ENCODE data around the gene GTF2H4.
"Not testable (repeated sequence)": the region's sequence is repeated elsewhere in the genome, so short reads cannot be mapped to it uniquely, and the experiment has no call there.

Gene GTF2H4

DNA sequence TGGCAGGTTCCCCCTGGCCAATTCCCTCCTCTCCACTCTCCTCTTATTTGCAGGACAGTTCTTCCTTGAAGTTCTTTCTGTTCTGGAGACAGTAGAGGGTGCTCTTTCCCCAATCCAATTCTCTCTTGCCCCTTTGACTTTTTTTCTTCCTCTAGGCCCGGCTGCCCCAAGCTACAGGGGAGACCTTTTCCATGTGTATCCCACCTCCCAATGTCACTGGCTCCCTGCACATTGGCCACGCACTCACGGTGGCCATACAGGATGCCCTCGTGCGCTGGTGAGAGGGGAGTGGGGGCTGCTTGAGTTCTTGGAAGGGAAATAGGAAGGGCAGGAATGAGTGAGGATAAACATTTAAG lies 7.6 kb downstream of the GTF2H4 start:
- H3K9ac ChIP-seq (ENCODE audit: low read length): peak overlapping the region; percentile 98
- peaks cover 25% of the 10 kb centered on the region for H3K4me1 ChIP-seq (ENCODE audit: insufficient read depth, low read length)
- no peaks in the 10 kb centered on the region for H3K9me3 ChIP-seq (ENCODE audit: low read length)
- H3K27ac ChIP-seq (ENCODE audit: low read depth, low read length): peak overlapping the region; percentile 87
- no peak overlapping the region for H3K4me3 ChIP-seq (ENCODE audit: low read depth in 1 of 2, low read length in 2 of 2)
- H3K36me3 ChIP-seq (ENCODE audit: insufficient read depth, low read length): peaks cover 56% of the 10 kb centered on the region
- no peaks in the 10 kb centered on the region for H3K27me3 ChIP-seq (ENCODE audit: control insufficient read depth in 1 of 2, insufficient read depth in 2 of 2, low read length in 2 of 2)

DNA sequence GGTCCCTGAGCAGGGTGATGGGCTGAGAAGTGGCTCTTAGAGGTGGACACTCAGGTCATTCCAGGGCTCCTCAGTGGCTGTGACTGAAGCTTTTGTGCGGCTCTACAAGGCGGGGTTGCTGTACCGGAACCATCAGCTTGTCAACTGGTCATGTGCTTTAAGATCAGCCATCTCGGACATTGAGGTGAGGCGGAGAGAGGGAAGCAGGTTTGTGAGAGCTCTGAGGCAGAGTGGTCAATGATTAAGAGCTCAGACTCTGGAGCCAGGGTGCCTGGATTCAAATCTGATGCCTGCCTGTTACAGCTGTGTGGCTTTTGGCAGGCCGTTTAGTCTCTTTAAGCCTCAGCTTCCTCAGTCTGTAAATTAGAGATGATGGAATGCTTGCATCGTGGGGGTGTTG lies 9.0 kb downstream of the GTF2H4 start:
- no peak overlapping the region for H3K27ac ChIP-seq (ENCODE audit: low read depth, low read length)
- no peak overlapping the region for H3K4me3 ChIP-seq (ENCODE audit: low read depth in 1 of 2, low read length in 2 of 2)
- peaks cover 56% of the 10 kb centered on the region for H3K36me3 ChIP-seq (ENCODE audit: insufficient read depth, low read length)
- H3K4me1 ChIP-seq (ENCODE audit: insufficient read depth, low read length): peaks cover 25% of the 10 kb centered on the region
- no peaks in the 10 kb centered on the region for H3K27me3 ChIP-seq (ENCODE audit: control insufficient read depth in 1 of 2, insufficient read depth in 2 of 2, low read length in 2 of 2)
- H3K9me3 ChIP-seq (ENCODE audit: low read length): no peaks in the 10 kb centered on the region
- H3K9ac ChIP-seq (ENCODE audit: low read length): no peak overlapping the region

DNA sequence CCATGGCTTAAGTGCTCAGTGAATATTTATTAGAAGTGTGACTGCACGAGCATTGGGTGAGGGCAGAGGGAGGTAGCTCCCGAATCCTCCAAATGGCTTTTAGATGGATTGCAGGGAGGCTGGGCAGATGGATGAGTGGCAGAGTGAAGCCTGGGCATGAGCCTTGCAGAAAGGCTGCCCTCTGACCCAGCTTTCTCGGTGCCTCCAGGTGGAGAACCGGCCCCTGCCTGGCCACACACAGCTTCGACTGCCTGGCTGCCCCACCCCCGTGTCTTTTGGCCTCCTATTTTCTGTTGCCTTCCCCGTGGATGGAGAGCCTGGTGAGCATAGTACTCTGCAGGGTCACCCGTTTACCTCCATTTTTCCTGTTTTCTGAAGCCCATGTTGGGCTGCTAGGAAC lies 9.5 kb downstream of the GTF2H4 start:
- peaks cover 56% of the 10 kb centered on the region for H3K36me3 ChIP-seq (ENCODE audit: insufficient read depth, low read length)
- no peak overlapping the region for H3K9ac ChIP-seq (ENCODE audit: low read length)
- H3K27me3 ChIP-seq (ENCODE audit: control insufficient read depth in 1 of 2, insufficient read depth in 2 of 2, low read length in 2 of 2): no peaks in the 10 kb centered on the region
- H3K27ac ChIP-seq (ENCODE audit: low read depth, low read length): no peak overlapping the region
- H3K4me3 ChIP-seq (ENCODE audit: low read depth in 1 of 2, low read length in 2 of 2): no peak overlapping the region
- no peaks in the 10 kb centered on the region for H3K9me3 ChIP-seq (ENCODE audit: low read length)
- peaks cover 25% of the 10 kb centered on the region for H3K4me1 ChIP-seq (ENCODE audit: insufficient read depth, low read length)

DNA sequence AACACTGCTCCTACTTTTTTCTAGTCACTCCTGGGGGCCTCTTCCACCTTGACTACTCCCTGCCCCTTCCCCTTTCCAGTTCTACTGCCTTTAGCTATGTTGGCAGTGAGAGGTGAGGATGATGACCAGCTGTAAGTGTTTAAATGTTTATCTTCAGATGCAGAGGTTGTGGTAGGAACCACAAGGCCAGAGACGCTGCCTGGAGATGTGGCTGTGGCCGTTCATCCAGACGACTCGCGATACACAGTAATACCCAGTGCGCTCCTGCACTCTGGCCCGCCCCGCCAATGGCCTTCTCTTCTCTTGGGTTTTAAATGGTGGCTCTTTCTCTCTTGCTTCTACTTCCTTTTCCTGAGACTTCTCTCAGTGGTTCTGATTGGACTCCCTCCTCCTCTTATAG lies 10.7 kb downstream of the GTF2H4 start:
- Histone ChIP-seq H3K4me1 (ENCODE audit: insufficient read depth, low read length) (peaks cover 18% of the 10 kb centered on the region), H3K9ac (ENCODE audit: low read length) (no peak overlapping the region), H3K9me3 (ENCODE audit: low read length) (no peaks in the 10 kb centered on the region), H3K27me3 (ENCODE audit: control insufficient read depth in 1 of 2, insufficient read depth in 2 of 2, low read length in 2 of 2) (no peaks in the 10 kb centered on the region), H3K4me3 (ENCODE audit: low read depth in 1 of 2, low read length in 2 of 2) (no peak overlapping the region), H3K36me3 (ENCODE audit: insufficient read depth, low read length) (peaks cover 65% of the 10 kb centered on the region), H3K27ac (ENCODE audit: low read depth, low read length) (no peak overlapping the region)

DNA sequence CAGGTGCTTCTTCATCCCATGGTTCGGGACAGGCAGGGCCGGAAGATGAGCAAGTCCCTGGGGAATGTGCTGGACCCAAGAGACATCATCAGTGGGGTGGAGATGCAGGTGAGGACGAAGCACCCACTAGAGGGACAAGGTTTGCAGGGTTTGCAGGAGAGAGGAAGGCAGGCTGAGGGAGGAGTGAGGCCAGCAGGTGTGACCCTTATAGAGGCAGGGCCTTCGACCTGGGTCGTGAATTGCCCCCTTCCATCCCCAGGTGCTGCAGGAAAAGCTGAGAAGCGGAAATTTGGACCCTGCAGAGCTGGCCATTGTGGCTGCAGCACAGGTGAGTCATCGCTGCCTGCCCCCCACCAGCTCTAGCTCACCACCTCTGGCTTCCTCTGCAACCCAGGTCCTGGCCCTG lies 14.4 kb downstream of the GTF2H4 start:
- H3K4me3 ChIP-seq (ENCODE audit: low read depth in 1 of 2, low read length in 2 of 2): no peak overlapping the region
- H3K4me1 ChIP-seq (ENCODE audit: insufficient read depth, low read length): no peaks in the 10 kb centered on the region
- peaks cover 67% of the 10 kb centered on the region for H3K36me3 ChIP-seq (ENCODE audit: insufficient read depth, low read length)
- H3K9ac ChIP-seq (ENCODE audit: low read length): no peak overlapping the region
- no peak overlapping the region for H3K27ac ChIP-seq (ENCODE audit: low read depth, low read length)
- no peaks in the 10 kb centered on the region for H3K27me3 ChIP-seq (ENCODE audit: control insufficient read depth in 1 of 2, insufficient read depth in 2 of 2, low read length in 2 of 2)
- H3K9me3 ChIP-seq (ENCODE audit: low read length): no peaks in the 10 kb centered on the region

DNA sequence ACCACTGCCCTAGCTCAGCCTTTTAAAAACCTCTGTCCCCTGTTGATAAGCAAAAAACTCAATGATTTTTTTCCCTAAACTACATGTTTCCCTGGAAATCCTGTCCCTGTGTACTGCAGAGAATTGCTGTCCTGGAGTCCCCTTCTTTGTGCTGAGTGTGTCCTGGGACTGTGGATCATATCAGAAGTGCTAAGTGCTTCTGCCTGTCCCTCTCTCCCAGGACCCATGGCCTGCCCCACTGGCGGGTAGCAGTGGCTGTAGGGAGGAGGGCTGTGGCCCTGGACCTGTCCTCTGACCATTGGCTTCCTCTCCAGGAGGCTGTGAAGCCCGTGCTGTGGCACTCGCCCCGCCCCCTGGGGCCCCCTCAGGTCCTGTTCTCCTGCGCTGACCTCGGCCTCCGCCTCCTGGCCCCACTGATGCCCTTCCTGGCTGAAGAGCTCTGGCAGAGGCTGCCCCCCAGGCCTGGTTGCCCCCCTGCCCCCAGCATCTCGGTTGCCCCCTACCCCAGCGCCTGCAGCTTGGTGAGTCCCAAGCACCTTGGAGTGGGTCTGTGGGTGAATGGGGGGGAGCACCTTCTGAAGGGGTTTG lies 16.1 kb downstream of the GTF2H4 start:
- not testable (repeated sequence) for H3K27ac ChIP-seq (ENCODE audit: low read depth, low read length); H3K4me3 ChIP-seq (ENCODE audit: low read depth in 1 of 2, low read length in 2 of 2); H3K27me3 ChIP-seq (ENCODE audit: control insufficient read depth in 1 of 2, insufficient read depth in 2 of 2, low read length in 2 of 2); H3K9ac ChIP-seq (ENCODE audit: low read length); H3K9me3 ChIP-seq (ENCODE audit: low read length); H3K4me1 ChIP-seq (ENCODE audit: insufficient read depth, low read length)
- peaks cover 54% of the 10 kb centered on the region for H3K36me3 ChIP-seq (ENCODE audit: insufficient read depth, low read length)

DNA sequence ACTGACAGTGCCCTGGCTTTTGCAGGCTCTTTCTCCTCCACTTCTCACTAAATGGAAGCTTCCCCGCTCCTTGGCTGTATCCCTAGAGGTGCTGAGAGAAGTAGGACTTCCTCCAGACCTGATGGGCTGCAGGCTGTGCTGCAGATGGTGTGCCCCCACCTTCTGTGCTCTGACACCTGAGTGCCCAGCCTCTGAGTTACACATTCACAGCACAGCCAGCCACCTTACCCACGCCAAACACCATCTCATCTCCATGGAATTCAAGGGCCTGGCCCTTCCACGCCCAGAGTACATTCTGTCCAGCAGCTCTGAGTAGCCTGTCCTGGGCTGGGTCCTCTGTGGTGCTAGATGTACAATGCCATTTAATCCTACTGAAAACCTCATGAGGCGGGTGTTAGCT lies 18.6 kb downstream of the GTF2H4 start:
- Histone ChIP-seq H3K27ac (ENCODE audit: low read depth, low read length) (no peak overlapping the region), H3K4me3 (ENCODE audit: low read depth in 1 of 2, low read length in 2 of 2) (no peak overlapping the region), H3K9ac (ENCODE audit: low read length) (no peak overlapping the region), H3K9me3 (ENCODE audit: low read length) (no peaks in the 10 kb centered on the region), H3K27me3 (ENCODE audit: control insufficient read depth in 1 of 2, insufficient read depth in 2 of 2, low read length in 2 of 2) (no peaks in the 10 kb centered on the region), H3K36me3 (ENCODE audit: insufficient read depth, low read length) (peaks cover 31% of the 10 kb centered on the region), H3K4me1 (ENCODE audit: insufficient read depth, low read length) (no peaks in the 10 kb centered on the region)

DNA sequence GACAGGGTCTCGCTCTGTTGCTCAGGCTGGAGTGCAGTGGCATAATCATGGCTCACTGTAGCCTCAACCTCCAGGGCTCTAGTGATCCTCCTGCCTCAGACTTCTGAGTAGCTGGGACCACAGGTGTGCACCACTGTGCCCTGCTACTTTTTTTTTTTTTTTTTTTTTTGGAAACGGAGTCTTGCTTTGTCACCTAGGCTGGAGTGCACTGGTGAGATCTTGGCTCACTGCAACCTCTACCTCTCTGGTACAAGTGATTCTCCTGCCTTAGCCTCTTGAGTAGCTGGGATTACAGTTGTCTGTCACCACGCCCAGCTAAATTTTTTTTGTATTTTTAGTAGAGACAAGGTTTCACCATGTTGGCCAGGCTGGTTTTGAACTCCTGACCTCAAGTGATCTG lies 19.1 kb downstream of the GTF2H4 start:
- not testable (repeated sequence) for H3K27ac ChIP-seq (ENCODE audit: low read depth, low read length); H3K27me3 ChIP-seq (ENCODE audit: control insufficient read depth in 1 of 2, insufficient read depth in 2 of 2, low read length in 2 of 2); H3K9ac ChIP-seq (ENCODE audit: low read length); H3K4me1 ChIP-seq (ENCODE audit: insufficient read depth, low read length); H3K4me3 ChIP-seq (ENCODE audit: low read depth in 1 of 2, low read length in 2 of 2); H3K9me3 ChIP-seq (ENCODE audit: low read length)
- H3K36me3 ChIP-seq (ENCODE audit: insufficient read depth, low read length): peaks cover 27% of the 10 kb centered on the region

DNA sequence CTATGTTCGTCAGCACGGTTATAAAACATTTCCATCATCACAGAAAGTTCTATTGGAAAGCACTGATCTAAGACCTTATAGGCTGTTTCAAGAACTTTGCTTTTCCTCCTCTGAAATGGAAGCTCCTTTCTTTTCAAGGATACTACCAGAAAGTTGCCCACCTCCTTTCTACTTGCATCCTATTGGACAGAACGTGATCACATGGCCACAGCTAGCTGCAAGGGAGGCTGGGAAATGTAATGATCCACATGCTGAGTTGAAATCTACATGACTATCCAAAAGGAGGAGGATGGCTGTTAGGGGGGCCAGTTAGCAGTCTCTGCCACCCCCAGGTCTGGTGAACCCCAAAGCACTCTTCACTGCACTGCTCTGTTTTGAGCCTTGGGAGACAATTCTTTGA lies 20.7 kb downstream of the GTF2H4 start:
- no peak overlapping the region for H3K9ac ChIP-seq (ENCODE audit: low read length)
- no peak overlapping the region for H3K4me3 ChIP-seq (ENCODE audit: low read depth in 1 of 2, low read length in 2 of 2)
- no peak overlapping the region for H3K27ac ChIP-seq (ENCODE audit: low read depth, low read length)
- H3K27me3 ChIP-seq (ENCODE audit: control insufficient read depth in 1 of 2, insufficient read depth in 2 of 2, low read length in 2 of 2): no peaks in the 10 kb centered on the region
- H3K36me3 ChIP-seq (ENCODE audit: insufficient read depth, low read length): peaks cover 12% of the 10 kb centered on the region
- no peaks in the 10 kb centered on the region for H3K4me1 ChIP-seq (ENCODE audit: insufficient read depth, low read length)
- H3K9me3 ChIP-seq (ENCODE audit: low read length): no peaks in the 10 kb centered on the region

DNA sequence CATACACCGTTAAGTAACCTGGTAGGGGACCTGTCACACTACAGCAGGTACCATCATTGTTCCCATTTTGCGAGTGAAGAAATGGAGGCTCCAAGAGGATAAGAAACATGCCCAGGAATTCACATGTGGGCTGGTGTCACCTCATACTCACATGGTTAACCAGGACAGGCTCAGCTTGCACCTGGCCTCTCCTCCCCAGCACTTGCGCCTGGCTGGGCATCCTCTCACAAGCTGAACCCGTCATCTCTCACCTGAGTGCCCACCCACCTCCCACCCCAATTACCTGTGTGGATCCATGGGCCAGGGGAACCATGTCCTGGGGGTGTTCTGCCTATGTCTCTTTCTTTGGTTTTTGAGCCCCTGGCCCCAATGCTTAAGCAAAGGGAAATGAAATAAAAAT lies 22.5 kb downstream of the GTF2H4 start:
- no peaks in the 10 kb centered on the region for H3K4me1 ChIP-seq (ENCODE audit: insufficient read depth, low read length)
- no peak overlapping the region for H3K9ac ChIP-seq (ENCODE audit: low read length)
- H3K4me3 ChIP-seq (ENCODE audit: low read depth in 1 of 2, low read length in 2 of 2): no peak overlapping the region
- no peaks in the 10 kb centered on the region for H3K9me3 ChIP-seq (ENCODE audit: low read length)
- H3K27me3 ChIP-seq (ENCODE audit: control insufficient read depth in 1 of 2, insufficient read depth in 2 of 2, low read length in 2 of 2): no peaks in the 10 kb centered on the region
- no peak overlapping the region for H3K27ac ChIP-seq (ENCODE audit: low read depth, low read length)
- peaks cover 12% of the 10 kb centered on the region for H3K36me3 ChIP-seq (ENCODE audit: insufficient read depth, low read length)

DNA sequence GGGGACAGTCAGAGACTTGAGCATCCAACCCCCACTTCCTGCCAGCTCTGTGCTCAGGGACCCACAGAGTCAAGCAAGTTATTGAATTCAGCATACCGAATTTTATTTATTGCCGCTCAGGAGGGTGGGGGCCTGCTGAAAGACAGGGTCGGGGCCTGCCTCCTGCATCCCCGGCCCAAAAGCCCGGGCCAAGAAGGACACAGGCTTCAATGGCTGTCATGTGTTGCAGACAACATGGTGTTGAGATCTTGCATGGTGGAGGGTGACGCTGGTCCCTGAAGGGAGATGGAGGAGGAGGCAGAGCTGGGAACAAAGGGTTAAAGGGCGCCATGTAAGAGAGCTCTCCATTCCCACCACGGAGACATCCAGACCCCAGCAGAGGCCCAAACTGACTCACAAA lies 23.3 kb downstream of the GTF2H4 start:
- Histone ChIP-seq H3K9me3 (ENCODE audit: low read length) (no peaks in the 10 kb centered on the region), H3K27me3 (ENCODE audit: control insufficient read depth in 1 of 2, insufficient read depth in 2 of 2, low read length in 2 of 2) (no peaks in the 10 kb centered on the region), H3K4me3 (ENCODE audit: low read depth in 1 of 2, low read length in 2 of 2) (no peak overlapping the region), H3K36me3 (ENCODE audit: insufficient read depth, low read length) (peaks cover 6% of the 10 kb centered on the region), H3K9ac (ENCODE audit: low read length) (no peak overlapping the region), H3K4me1 (ENCODE audit: insufficient read depth, low read length) (no peaks in the 10 kb centered on the region), H3K27ac (ENCODE audit: low read depth, low read length) (no peak overlapping the region)

DNA sequence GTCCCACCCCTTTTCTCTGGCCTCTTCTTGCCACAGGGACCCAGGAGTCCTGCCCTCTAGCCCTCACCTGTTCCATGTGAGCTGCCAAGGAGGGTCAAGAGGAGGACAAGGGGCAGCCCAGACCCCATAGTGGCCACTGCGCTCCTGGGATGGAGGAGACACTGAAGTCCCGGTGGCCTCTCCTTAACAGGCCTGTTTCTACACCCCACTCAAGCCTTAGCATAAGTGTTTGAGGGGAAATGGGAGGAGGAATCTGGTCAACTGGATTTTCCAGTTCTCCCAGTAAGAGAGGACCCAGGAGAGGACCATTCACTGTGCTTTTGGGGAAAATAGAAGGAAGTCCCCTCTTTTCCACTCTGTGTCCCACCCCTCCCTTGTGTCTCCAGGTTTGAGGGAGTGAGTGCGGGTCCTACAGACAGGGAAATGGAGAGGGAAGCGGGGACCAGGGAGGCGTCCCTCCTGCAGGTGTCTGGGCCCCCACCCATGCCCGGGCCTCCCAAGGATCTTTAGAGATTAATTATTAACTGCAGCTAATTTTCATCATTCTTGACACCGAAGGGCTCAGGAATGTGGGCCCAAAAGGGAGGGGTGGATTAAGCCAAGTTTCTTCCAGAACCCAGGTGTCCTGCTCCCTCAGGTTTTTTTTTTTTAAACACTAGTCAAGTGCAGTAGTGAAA lies 24.1 kb downstream of the GTF2H4 start, which contains the start of gene SFTA2:
SFTA2 (minus strand) TSS at position 202 of the 677 bp plus-strand sequence; CDS start at position 128, 74 bp downstream.
- Histone ChIP-seq H3K4me1 (ENCODE audit: insufficient read depth, low read length) (no peaks in the 10 kb centered on the region), H3K9ac (ENCODE audit: low read length) (no peak within 1 kb of the TSS), H3K4me3 (ENCODE audit: low read depth in 1 of 2, low read length in 2 of 2) (no peak within 1 kb of the TSS), H3K27me3 (ENCODE audit: control insufficient read depth in 1 of 2, insufficient read depth in 2 of 2, low read length in 2 of 2) (no peaks in the 10 kb centered on the region), H3K9me3 (ENCODE audit: low read length) (no peaks in the 10 kb centered on the region), H3K36me3 (ENCODE audit: insufficient read depth, low read length) (no peaks in the 10 kb centered on the region), H3K27ac (ENCODE audit: low read depth, low read length) (no peak within 1 kb of the TSS)
